GM21737 (cell line): ENCODE data around the gene PHF23.

ENCODE experiments used
- ATAC-seq: cut with Tn5 transposase; IDR thresholded peaks from one replicate; pipeline ENCODE4 v1.9.1; 2021; ENCODE audit warnings: mild to moderate bottlenecking, moderate library complexity; ENCODE audit not compliant: unreplicated experiment

Gene PHF23

GRCh38 chr17:7239091-7240027 lies at the start of gene PHF23:
Gene PHF23, minus strand, starts transcription at chr17:7239457. Its CDS starts 178 bp downstream, at chr17:7239279.
- peak; percentile 35 for ATAC-seq

GRCh38 chr17:7285679-7286078 lies 46.4 kb upstream of the PHF23 start:
- ATAC-seq, result no peak

GRCh38 chr17:7284911-7285310 lies 45.7 kb upstream of the PHF23 start:
- ATAC-seq, result no peak

GRCh38 chr17:7283471-7284216 lies 44.4 kb upstream of the PHF23 start:
- no peak for ATAC-seq

DNA sequence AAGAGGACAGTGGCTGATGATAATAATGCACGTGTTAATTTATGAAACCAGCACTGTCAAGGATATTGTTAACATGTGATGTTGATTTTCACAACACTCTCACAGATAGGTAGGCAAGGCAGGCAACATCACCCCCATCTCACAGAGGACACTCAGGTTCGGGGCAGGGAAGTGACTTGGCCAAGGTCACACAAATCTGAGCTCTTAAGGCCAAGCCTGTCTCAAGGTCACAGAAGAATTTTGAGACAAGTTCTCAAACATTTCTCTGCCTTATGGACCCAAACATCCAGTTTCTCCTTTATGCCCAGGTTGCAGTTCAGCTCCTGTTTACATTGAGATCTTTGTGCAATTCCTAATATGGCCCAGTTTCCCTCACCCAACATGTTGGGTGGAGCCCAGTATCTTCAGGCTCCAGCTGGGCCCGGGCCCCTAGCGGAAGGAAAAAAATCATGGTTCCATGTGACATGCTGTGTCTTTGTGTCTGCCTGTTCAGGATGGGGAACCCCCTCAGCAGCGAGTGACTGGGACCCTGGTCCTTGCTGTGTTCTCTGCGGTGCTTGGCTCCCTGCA lies 43.6 kb upstream of the PHF23 start:
- ATAC-seq, result no peak

DNA sequence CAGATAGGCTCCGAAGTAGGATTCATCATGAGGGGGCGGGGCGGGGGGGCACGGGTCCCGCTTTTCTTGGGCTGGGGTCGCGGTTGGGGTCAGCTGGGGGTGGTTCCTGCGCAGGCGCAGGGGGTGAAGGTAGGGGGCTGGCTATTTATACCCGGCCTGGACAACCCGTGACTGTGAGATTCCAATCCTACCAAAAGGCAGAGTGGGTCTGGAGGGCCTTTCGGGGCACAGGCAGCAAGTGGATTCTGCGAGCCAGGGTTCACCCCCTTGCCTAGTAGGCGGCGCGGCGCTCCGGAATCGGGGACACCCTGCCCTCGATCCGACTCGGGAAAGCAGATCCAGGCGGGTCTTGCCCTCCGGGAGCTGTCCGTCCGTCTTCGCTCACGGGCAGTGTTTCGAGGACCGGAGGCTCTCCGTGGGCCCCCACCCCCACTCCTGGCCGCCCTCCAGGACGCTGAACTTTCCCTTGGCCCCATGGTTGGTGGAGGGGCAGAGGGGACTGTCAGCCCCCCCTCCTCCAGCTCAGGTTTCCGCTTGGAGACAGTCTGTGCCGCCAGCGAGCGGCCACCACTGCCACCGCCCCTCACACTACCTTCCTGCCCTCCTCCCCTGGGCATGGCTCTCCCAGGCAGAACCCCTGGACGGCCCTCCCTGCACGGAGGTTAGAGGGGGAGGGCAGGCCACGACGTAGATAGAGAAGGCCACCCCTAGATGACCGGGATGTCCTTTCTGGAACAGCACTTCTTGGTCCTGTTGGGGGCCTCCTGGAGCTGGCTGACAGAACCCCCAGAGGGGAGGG lies 42.9 kb upstream of the PHF23 start:
- no peak for ATAC-seq

DNA sequence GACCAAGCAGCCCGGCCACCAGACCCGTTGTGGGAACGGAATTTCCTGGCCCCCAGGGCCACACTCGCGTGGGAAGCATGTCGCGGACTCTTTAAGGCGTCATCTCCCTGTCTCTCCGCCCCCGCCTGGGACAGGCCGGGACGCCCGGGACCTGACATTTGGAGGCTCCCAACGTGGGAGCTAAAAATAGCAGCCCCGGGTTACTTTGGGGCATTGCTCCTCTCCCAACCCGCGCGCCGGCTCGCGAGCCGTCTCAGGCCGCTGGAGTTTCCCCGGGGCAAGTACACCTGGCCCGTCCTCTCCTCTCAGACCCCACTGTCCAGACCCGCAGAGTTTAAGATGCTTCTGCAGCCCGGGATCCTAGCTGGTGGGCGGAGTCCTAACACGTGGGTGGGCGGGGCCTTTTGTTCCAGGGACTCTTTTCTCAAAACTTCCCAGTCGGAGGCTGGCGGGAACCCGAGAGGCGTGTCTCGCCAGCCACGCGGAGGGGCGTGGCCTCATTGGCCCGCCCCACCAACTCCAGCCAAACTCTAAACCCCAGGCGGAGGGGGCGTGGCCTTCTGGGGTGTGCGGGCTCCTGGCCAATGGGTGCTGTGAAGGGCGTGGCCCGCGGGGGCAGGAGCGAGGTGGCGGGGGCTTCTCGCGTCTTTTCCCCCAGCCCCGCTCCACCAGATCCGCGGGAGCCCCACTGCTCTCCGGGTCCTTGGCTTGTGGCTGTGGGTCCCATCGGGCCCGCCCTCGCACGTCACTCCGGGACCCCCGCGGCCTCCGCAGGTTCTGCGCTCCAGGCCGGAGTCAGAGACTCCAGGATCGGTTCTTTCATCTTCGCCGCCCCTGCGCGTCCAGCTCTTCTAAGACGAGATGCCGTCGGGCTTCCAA lies 42.1 kb upstream of the PHF23 start, which contains the start of gene SLC2A4:
SLC2A4 (plus strand) TSS at position 645 of the 879 bp plus-strand sequence; CDS start at position 862, 217 bp downstream.
- peak; percentile 48 for ATAC-seq

DNA sequence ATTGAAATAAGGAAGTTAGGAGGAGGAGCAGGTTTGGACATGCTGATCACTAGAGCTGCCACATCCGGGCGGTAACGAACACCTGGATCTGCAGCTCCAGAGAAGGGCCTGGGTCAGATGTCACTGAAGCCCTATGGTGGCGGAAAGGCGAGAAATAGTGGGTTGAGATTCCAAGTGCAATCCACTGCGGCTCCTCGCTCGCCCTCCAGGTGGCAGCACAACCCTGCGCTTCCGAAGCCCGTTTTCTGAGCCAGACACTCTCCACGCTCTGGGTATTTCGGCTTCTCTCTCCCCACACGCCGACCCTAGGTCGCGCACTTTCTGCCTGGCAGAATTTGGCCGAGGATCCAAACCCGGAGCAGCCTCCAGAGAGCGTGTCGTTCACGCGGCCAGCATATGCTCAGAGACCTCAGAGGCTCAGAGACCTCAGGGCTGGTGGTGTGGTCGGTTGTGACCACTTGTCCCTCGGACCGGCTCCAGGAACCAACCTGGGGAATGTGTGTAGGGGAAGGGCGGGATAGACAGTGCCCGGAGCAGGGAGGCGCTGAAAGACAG lies 41.3 kb upstream of the PHF23 start:
- peak; percentile 63 for ATAC-seq

- ATAC-seq, result no peak
These were observed 40.2 kb upstream of the PHF23 start for GRCh38 chr17:7279448-7279847.

DNA sequence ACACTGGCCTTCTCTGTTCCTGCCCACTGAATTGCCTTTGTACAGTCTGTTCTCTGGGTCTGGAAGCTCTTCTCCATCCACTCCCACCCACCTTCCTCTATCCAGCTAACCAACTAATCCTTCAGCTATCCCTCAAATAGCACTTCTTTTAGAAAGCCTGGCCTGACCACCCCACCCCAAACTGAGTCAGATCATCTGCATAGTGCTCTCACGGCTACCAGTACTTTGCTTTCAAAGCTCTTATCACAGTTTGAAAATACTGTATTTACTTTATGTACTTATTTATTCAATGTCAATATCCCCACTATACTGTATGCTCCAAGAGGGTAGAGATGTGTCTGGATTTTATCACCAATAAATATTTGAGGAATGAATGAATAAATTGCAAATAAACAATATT lies 27.5 kb upstream of the PHF23 start:
- ATAC-seq, result no peak

DNA sequence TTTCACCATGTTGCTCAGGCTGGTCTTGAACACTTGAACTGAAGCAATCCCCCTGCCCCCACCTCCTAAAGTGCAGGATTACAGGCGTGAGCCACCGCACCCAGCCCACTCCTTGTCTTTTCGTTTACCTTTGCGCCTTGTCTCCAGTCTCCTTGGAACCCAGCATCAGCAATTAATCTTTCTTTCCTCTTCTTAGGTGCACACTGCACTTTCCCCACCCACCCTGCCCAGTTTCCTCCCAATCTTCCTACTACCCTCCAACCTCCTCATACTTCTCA lies 24.5 kb upstream of the PHF23 start:
- ATAC-seq, result no peak

GRCh38 chr17:7262935-7263800 lies 23.9 kb upstream of the PHF23 start:
- ATAC-seq, result no peak

DNA sequence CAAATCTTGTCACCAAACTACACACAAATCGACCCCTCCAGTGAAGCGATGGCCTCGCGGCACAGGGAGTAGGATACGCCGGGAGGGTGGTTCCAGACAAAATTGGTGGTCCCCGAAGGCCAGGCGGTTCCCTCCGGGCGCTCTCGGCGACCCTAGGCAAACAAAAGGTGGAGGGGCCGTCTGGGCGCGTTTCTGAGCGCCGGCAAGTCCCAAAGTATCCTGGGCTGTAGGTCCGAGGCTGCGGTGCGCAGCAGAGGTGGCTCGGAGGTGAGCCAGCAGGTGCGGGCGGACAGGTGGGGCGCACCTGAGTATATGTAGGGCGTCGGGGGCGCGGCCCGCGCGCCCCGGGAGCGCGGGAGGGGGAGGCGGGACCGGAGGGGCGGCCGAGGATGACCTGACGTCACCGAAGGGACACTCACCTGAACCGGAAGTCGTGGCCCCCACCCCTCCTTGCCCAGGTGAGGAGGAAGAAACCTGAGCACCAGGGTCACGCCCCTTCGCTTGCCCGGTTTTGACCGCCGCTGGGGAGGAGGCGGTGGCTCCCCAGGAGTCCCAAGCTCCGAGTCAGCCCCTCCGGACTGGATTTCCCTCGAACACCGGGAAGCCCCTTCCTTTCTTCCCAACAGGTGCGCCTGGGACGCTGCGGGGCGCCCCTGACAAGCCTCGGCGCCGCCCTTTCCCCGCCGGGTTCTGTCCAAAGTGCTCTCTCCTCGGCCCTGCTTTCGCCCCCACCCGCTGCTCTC lies 23.1 kb upstream of the PHF23 start, which contains the start of gene CLDN7:
CLDN7 (minus strand) TSS at position 287 of the 743 bp plus-strand sequence. CDS start 435 bp downstream, outside the sequence.
- ATAC-seq, result no peak

DNA sequence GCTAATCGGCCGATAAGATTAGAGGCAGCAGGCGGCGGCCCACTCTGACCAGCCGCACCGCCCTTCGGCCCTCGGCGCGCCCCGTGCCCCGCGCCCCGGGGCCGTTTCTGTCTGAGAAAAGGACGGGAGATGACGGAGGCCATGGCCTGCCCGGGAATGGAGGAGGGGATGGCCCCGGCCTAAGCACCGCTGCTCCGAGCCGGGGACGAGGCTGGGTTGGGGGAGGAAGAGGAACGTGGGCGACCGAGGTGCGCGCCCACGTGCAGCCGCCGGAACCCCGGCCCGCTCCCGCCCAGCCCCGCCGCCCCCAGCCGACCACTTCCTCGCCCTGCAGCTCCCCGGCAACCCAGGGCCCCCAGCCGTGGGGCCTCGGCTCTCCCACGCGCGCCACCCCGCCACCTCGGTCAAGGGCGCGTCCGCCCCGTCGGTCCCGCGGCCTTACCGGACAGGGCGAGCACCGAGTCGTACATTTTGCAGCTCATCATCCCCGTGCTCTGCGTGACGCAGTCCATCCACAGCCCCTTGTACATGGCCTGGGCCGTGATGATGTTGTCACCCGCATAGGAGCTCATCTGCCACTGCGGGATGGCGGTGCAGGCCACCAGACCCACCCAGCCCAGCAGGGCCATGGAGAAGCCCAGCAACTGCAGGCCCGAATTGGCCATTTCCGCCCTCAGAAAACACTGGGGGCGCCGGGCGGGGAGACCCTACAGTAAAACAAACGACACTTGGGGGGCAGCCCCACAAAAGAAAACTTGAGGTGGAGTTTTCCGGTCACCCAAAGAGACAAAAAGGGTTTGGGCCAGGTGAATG lies 22.3 kb upstream of the PHF23 start:
- ATAC-seq, result no peak

DNA sequence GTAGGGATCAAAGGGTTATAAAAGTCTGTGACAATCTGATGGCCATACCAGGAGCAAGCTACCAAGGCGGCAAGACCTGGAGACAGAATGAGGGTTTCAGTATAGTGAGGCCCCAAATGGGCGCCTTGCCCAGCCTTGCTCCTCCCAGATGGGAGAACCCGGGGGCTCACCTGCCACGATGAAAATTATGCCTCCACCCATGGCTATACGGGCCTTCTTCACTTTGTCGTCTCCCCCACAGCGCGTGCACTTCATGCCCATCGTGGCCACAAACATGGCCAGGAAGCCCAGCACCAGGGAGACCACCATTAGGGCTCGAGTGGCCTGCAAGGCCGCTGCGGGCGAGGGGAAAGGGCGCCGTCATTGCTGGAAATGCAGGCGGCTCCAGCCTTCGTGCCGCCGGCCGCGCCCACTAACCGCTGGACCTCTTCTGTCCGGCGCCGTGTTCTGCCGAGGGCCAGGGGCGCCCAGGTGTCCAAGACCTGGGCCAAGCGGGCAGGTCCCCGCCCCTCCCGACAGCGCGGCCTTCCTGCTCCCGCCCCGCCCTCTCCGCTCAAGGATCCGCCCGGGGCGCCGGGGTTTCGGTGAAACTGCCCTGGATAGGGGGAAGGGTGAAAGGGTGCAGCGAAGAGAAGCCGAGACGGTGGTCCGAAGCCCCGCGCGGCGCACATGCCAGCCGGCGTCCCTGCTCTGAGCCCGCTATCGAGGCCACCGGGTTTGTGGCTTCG lies 21.6 kb upstream of the PHF23 start:
- no peak for ATAC-seq

DNA sequence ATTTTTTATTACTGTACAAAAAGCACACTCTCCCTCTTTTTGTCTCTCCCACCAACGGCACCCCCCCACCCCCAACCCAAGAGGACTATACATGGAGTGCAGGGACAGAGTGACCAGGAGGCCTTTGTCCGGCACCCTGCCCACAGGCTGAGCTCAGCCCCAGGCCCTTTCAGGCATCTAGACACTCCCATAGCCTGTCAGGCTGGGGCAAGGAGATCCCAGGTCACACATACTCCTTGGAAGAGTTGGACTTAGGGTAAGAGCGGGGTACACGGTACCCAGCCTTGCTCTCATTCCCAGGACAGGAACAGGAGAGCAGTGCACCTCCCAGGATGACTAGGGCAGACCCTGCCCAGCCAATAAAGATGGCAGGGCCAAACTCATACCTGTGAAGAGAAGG lies 20.9 kb upstream of the PHF23 start:
- no peak for ATAC-seq
